Spleen (tissue), 7 donors: Measurements from ENCODE around the gene KRT17.

Experiments used
- POLR2AphosphoS5 ChIP-seq, 3 donors: sonication (generic); formaldehyde crosslinking; IDR thresholded peaks; one replicate each; pipeline ENCODE4 v1.5.1; 2017; ENCODE audit warnings: antibody characterized with exemption in 3 of 3
- TF ChIP-seq, protein P1 (sequence below), 11 experiments: fragments of 200-600 bp in 7 of 11; fragments of 450-650 bp in 4 of 11; sonication (generic) in 4 of 11; IDR thresholded peaks in 8 of 11; conservative IDR thresholded peaks in 3 of 11; 1 replicate in 7 of 11; 2 replicates in 4 of 11; pipeline versions ENCODE4 v1.4.0 to v1.8.0; 2016 to 2021; ENCODE audit warnings: antibody characterized with exemption in 11 of 11, inconsistent platforms in 4 of 11, mild to moderate bottlenecking in 1 of 11
- donor health status: DM: no; HTN: no; CAD: no; lungs with moderate emphysema.
- donor health status: DM: no; HTN: no; CAD: no.
- donor health status: DM: no; HTN: no; CAD: no.

DNA sequence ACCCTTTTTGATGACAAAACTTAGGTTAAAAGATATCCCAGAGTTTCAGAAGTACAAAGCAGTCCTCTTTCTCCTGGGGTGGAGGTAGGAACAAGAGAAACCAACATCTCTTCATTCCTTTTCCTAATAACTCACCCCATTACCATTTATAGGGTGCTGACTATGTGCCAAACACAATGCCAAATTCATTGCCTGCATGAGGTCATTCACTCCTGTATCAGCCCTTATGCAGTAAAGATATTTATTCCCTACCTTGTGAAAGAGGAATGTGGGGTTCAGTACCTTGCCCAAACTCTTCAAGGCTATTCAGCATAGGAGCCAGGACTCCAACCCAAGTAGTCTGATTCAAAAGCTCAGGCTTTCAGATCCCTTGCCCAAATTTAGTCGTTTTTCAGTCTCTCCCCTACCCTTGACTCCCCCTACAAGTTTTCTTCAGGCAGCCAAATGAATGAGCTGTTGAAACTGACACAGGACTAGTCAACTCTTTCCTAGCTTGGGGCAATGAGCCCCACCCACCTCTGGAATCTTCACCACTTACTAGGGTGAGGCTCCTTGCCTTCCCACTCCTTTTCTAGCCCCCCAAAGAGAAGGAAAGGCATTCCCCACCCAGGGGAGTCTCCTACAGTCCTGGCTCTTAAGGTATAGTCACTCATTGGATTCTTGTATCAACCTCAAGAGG, 43.5 kb downstream of the KRT17 start:
- TF ChIP-seq, protein P1, sequence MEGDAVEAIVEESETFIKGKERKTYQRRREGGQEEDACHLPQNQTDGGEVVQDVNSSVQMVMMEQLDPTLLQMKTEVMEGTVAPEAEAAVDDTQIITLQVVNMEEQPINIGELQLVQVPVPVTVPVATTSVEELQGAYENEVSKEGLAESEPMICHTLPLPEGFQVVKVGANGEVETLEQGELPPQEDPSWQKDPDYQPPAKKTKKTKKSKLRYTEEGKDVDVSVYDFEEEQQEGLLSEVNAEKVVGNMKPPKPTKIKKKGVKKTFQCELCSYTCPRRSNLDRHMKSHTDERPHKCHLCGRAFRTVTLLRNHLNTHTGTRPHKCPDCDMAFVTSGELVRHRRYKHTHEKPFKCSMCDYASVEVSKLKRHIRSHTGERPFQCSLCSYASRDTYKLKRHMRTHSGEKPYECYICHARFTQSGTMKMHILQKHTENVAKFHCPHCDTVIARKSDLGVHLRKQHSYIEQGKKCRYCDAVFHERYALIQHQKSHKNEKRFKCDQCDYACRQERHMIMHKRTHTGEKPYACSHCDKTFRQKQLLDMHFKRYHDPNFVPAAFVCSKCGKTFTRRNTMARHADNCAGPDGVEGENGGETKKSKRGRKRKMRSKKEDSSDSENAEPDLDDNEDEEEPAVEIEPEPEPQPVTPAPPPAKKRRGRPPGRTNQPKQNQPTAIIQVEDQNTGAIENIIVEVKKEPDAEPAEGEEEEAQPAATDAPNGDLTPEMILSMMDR (IDR thresholded peaks at IDR 0.05 in 8 of 11, conservative IDR thresholded peaks at IDR 0.05 in 3 of 11) = no peak
- no peak for TF ChIP-seq POLR2AphosphoS5 (IDR thresholded peaks at IDR 0.05)
